Neural cell (in vitro differentiated cells): ENCODE results near the gene LRBA.

Experiments
- EP300 ChIP-seq: fragments of 450-650 bp; conservative IDR thresholded peaks from 2 replicates; pipeline ENCODE4 v1.6.1; 2014; ENCODE audit warnings: antibody characterized with exemption, mild to moderate bottlenecking, moderate library complexity; ENCODE audit not compliant: poor library complexity, severe bottlenecking
- EZH2 ChIP-seq: fragments of 200-600, 300-800 bp; shearing (Covaris generic), sonication (generic); IDR thresholded peaks from 2 replicates; pipeline ENCODE4 v1.6.1; 2014; ENCODE audit warnings: antibody characterized with exemption, low read length, borderline replicate concordance, mild to moderate bottlenecking; ENCODE audit not compliant: insufficient read depth, poor library complexity, severe bottlenecking

GRCh38 chr4:150624055-150624454 lies 391.0 kb downstream of the LRBA start:
- TF ChIP-seq EP300 (no peak), EZH2 (no peak)
